Activated effector memory CD4-positive, alpha-beta T cell treated with anti-CD3 and anti-CD28 coated beads, Interleukin-2, amount 50 U/mL, for 16 hours (primary cell): Measurements from ENCODE around the gene PCDHA4.
"Not testable (repeated sequence)": the region's sequence is repeated elsewhere in the genome, so short reads cannot be mapped to it uniquely, and the experiment has no call there.

Source experiments
- DNase-seq: peaks from one replicate; pipeline ENCODE4 v3.0.0-alpha.2; 2020

The PCDHA4 gene

DNA sequence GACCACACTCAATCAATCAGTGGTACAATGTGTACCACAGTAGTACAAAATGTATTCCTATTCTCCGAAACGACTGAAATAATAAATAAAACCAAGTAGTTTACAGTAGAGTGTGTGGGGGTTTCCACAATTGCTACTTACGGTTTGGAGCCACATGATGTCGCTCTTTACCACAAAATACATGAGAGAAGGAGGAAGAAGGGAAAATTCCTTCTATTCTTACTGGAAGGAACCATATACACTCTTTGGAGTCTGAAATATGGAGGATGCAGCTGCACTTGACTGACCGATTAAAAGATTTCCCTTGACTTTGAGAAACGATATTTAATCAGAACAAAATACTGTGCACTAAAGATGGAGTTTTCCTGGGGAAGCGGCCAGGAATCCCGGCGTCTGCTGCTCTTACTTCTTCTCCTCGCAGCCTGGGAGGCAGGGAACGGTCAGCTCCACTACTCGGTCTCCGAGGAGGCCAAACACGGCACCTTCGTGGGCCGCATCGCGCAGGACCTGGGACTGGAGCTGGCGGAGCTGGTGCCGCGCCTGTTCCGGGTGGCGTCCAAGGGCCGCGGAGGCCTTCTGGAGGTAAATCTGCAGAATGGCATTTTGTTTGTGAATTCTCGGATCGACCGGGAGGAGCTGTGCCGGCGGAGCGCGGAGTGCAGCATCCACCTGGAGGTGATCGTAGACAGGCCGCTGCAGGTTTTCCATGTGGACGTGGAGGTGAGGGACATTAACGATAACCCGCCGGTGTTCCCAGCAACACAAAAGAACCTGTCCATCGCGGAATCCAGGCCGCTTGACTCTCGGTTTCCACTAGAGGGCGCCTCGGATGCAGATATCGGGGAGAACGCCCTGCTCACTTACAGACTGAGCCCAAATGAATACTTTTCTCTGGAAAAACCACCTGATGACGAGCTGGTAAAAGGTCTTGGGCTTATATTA is at the start of gene PCDHA4:
PCDHA4 (plus strand) TSS at position 235 of the 942 bp plus-strand sequence.
- no peak for DNase-seq

DNA sequence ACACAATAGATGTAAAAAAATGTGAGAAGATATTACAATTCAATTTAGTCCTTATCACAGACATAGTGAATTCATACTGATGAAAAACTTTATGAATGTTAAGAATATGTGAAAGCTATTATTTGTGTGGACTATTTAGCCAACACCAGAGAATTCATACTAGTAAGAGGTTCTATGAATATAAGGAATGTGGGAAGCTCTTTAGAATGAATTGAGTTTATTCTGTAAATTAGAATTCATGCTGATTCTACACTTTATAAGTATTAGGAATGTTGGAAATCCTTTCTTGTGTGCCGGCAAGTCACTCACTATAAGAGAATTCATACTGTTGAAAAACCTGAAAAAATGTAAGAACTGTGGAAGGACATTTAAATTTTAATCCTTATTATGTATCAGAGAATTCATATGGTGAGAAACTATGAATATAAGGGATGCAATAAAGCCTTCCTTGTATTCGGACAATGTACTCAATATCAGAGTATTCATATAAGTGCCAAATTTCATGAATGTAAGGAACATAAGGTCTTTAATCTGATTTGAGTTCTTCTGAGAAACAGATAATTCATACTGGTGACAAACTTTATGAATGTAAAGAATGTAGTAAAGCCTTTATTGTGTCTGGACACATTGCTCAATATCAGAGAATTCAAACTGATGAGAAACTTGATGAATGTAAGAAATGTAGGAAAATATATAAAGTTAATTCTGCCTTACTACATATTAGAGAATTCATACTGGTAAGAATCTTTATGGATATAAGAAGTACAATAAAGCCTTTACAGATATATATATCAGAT is 42.5 kb upstream of the PCDHA4 start:
- DNase-seq: no peak

DNA sequence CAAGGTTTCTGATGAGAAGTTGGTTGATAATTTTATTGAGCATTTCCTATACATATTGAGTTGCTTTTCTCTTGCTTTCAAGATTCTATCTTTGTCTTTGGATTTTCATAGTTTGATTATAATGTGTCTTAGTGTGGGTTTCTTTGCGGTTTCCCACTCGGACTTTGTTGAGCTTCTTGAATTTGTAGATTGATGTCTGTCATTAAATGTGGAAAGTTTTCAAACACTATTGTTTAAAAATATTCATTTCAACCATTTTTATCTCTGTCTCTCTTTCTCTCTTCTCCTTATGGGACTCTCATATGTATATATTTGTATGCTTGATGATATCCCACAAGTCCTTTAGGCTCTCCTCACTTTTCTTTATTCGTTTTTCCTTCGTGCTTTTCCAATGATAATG is 39.4 kb upstream of the PCDHA4 start:
- no peak for DNase-seq

DNA sequence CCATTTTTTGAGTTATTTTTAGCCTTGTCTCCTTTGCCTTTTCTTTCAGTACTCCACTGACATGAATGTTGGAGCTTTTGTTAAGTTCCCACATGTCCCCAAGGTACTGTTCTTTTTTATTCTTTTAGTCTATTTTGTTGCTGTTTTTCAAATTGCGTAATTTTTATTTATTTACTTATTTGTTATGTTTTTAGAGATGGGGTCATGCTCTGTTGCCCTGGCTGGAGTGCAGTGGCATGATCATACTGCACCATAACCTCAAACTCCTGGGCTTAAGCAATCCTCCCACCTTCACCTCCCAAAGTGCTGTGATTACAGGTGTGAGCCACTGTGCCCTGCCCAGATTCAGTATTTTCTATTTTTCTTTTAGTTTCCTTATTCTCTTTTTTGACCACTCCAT is 26.4 kb upstream of the PCDHA4 start:
- DNase-seq: no peak

DNA sequence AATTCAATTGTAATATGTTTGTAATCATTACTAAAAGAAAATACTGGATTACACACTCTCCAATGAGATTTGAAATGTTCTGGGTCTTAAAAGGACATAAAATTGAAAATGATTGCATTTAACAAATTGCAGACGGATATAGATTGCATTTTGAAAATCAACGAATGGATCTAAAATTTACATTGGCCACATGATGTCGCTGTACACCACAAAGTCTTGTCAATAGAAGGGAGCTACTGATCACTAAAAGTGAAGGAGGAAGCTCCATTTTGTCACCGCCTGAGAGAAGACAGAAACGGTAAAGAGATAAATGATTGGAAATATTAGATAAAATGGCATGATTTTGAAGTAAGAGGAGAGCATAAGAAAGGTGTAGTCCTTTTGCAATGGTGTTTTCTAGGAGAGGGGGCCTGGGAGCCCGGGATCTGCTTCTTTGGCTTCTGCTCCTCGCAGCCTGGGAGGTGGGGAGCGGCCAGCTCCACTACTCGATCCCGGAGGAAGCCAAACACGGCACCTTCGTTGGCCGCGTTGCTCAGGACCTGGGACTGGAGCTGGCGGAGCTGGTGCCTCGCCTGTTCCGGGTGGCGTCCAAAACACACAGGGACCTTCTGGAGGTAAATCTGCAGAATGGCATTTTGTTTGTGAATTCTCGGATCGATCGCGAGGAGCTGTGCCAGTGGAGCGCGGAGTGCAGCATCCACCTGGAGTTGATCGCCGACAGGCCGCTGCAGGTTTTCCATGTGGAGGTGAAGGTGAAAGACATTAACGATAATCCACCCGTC is 20.8 kb upstream of the PCDHA4 start, which contains the start of gene PCDHA1:
PCDHA1 (plus strand) TSS at position 236 of the 782 bp plus-strand sequence.
- DNase-seq: no peak

- DNase-seq: not testable (repeated sequence)
Observed at GRCh38 chr5:140787422-140787821, 19.4 kb upstream of the PCDHA4 start.

GRCh38 chr5:140787849-140788504 is 18.9 kb upstream of the PCDHA4 start:
- DNase-seq: not testable (repeated sequence)

GRCh38 chr5:140791089-140791488 is 15.8 kb upstream of the PCDHA4 start:
- no peak for DNase-seq

DNA sequence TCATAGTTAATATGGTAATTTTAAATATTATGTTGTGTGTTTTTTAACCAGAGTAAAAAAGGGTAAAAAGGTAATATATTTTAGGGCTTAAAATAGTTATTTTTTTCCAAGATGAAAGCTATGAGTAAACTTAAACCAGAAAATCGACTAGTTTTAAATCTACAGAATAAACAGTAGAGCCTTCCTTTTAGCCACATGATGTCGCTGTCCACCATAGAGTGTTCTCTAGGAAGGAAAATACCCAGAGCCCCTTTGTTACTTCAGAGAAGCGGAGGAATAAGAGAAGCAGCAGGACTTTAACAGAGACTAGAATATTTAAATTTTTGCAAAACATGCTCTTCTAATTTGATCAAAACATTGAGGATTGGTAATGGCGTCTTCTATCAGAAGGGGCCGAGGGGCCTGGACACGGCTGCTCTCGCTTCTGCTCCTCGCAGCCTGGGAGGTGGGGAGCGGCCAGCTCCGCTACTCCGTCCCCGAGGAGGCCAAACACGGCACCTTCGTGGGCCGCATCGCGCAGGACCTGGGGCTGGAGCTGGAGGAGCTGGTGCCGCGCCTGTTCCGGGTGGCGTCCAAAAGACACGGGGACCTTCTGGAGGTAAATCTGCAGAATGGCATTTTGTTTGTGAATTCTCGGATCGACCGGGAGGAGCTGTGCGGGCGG is 12.1 kb upstream of the PCDHA4 start, which contains the start of gene PCDHA2:
PCDHA2 (plus strand) TSS at position 258 of the 664 bp plus-strand sequence.
- DNase-seq: no peak

DNA sequence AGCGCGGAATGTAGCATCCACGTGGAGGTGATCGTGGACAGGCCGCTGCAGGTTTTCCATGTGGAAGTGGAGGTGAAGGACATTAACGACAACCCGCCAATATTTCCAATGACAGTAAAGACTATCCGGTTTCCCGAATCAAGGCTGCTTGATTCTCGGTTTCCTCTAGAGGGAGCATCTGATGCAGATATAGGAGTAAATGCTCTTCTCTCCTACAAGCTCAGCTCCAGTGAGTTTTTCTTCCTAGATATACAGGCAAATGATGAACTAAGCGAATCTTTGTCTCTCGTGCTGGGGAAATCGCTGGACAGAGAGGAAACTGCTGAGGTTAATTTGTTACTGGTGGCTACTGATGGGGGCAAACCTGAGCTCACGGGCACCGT is 11.6 kb upstream of the PCDHA4 start:
- no peak for DNase-seq

- peak; percentile 56 for DNase-seq
Observed at GRCh38 chr5:140796072-140796717, 10.7 kb upstream of the PCDHA4 start.

- DNase-seq: no peak
Observed at GRCh38 chr5:140796718-140797095, 10.2 kb upstream of the PCDHA4 start.

DNA sequence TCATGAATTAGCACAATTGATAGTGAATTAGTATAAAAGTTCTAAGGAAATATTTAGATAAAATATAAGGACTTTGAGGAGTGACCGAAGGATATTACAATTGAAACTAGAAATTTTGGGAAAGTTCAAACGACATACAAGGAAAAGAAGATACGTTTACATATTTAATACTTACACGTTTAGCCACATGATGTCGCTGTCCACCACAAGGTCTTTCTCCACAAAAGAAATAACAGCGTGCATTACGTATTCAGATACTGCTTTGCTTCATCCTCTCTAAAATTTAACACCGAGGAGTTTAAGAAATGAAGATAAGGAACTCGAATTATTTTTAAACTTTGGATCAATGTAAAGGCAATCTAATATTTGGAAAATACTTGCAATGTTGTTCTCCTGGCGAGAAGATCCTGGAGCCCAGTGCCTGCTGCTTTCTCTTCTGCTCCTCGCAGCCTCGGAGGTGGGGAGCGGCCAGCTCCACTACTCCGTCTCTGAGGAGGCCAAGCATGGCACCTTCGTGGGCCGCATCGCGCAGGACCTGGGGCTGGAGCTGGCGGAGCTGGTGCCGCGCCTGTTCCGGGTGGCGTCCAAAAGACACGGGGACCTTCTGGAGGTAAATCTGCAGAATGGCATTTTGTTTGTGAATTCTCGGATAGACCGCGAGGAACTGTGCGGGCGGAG is 5.9 kb upstream of the PCDHA4 start, which contains the start of gene PCDHA3:
PCDHA3 (plus strand) TSS at position 242 of the 678 bp plus-strand sequence.
- no peak for DNase-seq

DNA sequence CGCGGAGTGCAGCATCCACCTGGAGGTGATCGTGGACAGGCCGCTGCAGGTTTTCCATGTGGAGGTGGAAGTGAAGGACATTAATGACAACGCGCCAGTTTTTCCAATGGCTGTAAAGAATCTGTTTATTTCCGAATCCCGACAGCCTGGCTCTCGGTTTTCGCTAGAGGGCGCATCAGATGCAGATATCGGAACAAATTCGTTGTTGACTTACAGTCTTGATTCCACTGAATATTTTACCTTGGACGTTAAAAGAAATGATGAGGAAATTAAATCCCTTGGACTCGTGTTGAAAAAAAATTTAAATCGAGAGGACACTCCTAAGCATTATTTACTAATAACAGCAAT is 5.4 kb upstream of the PCDHA4 start:
- no peak for DNase-seq

DNA sequence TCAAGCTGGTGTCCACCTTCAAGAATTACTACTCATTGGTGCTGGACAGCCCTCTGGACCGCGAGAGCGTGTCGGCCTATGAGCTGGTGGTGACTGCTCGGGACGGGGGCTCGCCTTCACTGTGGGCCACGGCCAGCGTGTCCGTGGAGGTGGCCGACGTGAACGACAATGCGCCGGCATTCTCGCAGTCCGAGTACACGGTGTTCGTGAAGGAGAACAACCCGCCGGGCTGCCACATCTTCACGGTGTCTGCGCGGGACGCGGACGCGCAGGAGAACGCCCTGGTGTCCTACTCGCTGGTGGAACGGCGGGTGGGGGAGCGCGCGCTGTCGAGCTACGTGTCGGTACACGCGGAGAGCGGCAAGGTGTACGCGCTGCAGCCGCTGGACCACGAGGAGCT is 4.5 kb upstream of the PCDHA4 start:
- DNase-seq: not testable (repeated sequence)

DNA sequence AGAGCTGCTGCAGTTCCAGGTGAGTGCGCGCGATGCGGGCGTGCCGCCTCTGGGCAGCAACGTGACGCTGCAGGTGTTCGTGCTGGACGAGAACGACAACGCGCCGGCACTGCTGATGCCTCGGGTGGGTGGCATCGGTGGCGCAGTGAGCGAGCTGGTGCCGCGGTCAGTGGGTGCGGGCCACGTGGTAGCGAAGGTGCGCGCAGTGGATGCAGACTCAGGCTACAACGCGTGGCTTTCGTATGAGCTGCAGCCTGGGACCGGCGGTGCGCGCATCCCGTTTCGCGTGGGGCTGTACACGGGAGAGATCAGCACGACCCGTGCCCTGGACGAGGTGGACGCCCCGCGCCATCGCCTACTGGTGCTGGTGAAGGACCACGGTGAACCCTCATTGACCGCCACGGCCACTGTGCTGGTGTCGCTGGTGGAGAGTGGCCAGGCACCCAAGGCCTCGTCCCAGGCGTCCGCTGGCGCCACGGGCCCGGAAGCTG is 4.0 kb upstream of the PCDHA4 start:
- no peak for DNase-seq

GRCh38 chr5:140808241-140808888 is 1.5 kb downstream of the PCDHA4 start:
- not testable (repeated sequence) for DNase-seq

DNA sequence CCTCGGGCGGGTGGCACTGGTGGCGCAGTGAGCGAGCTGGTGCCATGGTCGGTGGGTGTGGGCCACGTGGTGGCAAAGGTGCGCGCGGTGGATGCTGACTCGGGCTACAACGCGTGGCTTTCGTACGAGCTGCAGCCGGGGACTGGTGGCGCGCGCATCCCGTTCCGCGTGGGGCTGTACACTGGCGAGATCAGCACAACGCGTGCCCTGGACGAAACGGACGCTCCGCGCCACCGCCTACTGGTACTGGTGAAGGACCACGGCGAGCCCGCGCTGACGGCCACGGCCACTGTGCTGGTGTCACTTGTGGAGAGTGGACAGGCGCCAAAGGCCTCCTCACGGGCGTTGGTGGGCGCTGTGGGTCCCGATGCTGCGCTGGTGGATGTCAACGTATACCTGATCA is 2.0 kb downstream of the PCDHA4 start:
- no peak for DNase-seq

DNA sequence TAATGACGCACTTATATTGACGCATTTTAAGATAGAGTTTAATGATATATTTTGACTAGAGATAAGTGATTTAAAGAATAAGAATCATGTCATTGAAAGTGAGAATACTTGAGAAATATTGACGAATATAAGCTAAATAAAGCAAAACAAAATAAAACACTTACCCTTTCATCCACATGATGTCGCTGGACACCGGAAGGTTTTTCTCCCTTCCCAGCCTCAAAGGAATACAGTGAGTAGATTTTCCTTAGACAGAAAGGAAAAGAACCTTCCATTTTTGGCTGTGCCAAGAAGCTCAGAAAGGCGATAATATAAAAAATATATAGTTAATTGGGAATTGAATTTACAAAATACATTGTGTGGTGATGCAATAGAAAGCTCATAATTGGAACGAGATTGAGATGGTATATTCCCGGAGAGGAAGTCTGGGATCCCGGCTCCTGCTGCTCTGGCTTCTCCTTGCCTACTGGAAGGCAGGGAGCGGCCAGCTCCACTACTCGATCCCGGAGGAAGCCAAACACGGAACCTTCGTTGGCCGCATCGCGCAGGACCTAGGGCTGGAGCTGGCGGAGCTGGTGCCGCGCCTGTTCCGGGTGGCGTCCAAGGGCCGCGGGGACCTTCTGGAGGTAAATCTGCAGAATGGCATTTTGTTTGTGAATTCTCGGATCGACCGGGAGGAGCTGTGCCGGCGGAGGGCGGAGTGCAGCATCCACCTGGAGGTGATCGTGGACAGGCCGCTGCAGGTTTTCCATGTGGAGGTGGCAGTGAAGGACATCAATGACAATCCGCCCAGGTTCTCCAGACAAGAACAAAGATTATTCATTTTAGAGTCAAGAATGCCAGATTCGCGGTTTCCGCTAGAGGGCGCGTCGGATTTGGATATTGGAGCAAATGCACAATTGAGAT is 14.8 kb downstream of the PCDHA4 start, which contains the start of gene PCDHA5:
PCDHA5 (plus strand) TSS at position 239 of the 906 bp plus-strand sequence.
- no peak for DNase-seq
